Sciatic nerve (tissue), 2 donors: ENCODE measurements around the gene LTBP1. TPM values are rescaled to one million over a fixed set of nuclear protein-coding genes. Genes with fewer than 3 reads are reported as not detected.
"Not testable (repeated sequence)": the region's sequence is repeated elsewhere in the genome, so short reads cannot be mapped to it uniquely, and the experiment has no call there.

ENCODE experiments used
- ATAC-seq: fragments of 200-7000 bp; cut with Tn5 transposase; one replicate; pipeline ENCODE4 v1.9.1; 2020; ENCODE audit warnings: mild to moderate bottlenecking, moderate library complexity
- DNase-seq: peaks from one replicate; pipeline ENCODE4 v3.0.0-alpha.2; 2020; ENCODE audit warnings: low spot score
- intact Hi-C: fragments of 100-400 bp; cut with DNase I; formaldehyde crosslinking; loops from one replicate; pipeline ENCODE4 v1.14.2; 2022
- microRNA-seq: library from miRNA; unstranded; fragments of <30 nt; microRNA quantifications from one replicate; pipeline ENCODE4 v1.2.0, GENCODE V29; 2020
- total RNA-seq: library from RNA; stranded (reverse); fragmentation: NEBNext Ultra II Directional; extraction: Animal tissue kit (Norgen Biotek cat#: 25700); gene quantifications from one replicate; pipeline ENCODE4 v1.2.1, GENCODE V29; 2021
- donor health status: DM: no; HTN: no; CAD: no.
- donor health status: DM: no; HTN: no; CAD: no.

Gene LTBP1
- total RNA-seq, 1 donor from 2014 or later = 48.9 TPM

DNA sequence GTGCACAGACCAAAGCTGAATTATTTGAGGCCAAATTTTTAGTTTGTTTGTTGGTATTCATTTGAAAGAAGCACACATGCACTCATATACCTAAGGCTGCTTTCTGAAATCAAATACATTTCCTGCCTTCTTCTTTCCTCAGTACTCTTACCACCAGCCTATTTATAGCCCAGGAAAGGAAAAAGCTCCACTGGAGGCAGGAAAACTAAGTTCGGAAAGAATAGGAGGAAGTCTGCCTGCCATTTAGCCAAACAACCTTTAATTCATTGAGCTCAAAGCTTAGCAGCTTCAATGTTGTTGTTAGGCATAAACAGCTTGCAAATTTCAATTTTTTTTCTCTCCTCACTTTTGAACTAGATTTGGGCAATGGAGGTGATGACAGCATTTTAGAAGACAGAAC lies 489.3 kb downstream of the LTBP1 start:
- no peak for DNase-seq
- no peak for ATAC-seq
- intact Hi-C loops = no loop called here

DNA sequence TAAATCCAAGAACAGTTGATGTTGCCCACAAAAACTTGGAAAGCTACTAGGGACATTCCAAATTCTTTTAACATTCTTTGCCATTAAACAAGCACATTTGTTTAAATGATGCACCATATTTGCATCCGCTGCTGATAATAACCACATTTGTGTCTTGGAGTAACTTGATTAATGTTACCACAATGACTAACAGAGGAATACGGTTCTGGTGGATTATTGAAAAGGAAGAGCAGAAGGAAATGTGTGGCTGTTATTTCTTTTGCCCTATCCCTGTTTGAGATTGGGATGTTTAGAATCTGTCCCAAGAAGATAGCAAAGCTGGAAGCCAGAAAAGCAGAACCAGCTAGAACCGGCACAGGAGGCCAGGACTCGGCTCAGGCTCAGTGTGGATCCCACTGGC lies 490.5 kb downstream of the LTBP1 start:
- intact Hi-C loops = no loop called here
- ATAC-seq (no peak), DNase-seq (no peak)

DNA sequence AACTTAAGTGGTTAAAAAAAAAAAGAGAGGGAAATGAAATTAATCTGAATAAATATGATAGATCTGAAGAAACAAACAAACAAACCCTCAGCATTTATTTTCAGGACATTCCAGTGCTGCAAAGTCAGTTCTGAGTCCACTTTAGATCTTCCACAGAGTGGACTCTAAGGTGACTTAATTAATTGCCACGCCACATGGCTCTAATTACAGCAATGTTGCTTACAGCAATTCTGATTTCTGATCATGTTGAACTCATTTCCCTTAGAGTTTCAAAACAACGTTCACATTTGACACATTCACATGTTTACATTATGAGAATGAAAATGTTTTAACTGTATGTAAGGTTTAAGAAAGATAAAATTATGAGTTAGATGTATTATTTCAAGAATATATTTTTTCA lies 491.1 kb downstream of the LTBP1 start:
- DNase-seq (no peak), ATAC-seq (no peak)
- intact Hi-C loops = no loop called here

DNA sequence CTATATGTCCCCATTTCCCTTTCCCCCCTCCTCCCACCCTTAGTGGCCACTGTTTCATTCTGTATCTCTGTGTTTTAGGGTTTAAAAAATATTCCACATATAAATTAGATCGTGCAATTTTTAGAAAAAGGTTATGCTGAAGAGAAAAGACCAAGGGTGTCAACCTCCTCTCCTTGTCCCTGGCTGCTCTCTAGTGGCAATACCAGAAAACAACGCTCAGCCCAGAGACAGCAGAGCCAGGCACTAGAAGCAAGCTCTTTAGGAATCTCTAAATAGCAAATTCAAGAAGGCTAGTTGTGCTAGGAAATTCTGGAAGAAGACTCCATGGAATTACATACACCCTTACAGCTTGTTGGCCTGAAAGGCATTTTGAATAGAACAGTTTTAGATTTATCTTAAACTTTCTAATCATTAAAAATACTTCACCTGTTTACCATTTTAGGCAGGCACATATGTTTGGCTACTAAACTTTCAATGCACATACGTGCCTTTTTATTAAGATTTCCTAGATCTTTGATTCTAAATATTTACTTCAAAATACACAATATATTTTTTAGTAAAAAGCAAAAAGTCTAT lies 494.6 kb downstream of the LTBP1 start:
- intact Hi-C loops = no loop called here
- ATAC-seq = peak; percentile 90
- peak; percentile 73 for DNase-seq

DNA sequence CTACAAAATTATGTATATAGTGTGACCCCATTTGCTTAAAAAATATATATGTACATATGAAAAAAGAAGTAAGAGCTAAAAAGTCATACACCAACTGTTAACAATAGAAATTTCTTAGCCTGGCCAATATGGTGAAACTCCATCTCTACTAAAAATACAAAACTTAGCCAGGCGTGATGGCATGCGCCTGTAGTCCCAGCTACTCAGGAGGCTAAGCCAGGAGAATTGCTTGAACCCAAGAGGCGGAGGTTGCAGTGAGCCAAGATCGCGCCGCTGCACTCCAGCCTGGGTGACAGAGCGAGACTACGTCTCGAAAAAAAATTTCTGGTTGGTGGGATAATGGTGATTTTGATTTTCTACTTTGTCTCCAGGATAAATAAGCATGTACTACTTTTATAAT lies 495.3 kb downstream of the LTBP1 start:
- ATAC-seq, DNase-seq, intact Hi-C loops: not testable (repeated sequence)

DNA sequence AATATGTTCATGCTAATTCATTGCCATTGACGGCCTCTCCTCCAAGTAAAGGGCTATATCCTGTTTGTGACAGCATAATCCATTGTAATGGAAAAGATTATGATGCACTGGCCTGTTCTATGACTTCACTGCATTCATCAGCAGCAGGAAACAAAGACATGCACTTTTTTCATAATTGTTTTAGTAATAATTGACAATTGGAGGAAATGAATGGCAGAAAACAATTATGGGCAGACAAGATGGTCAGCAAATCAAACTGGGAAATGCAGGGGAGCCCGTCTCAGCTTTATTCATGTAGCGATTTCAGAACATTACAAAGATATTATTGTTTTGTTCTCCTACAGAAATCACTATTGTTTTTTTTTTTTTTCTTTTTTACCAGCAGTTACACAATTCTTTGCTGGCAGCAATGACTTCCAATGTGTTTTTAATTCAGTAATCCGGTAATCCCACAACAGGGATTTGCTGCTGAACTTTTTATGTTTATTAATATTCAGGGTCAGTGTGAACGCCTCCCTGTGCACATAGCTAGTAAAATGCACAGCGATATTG lies 495.9 kb downstream of the LTBP1 start:
- no peak for DNase-seq
- intact Hi-C loops = no loop called here
- peak; percentile 82 for ATAC-seq

DNA sequence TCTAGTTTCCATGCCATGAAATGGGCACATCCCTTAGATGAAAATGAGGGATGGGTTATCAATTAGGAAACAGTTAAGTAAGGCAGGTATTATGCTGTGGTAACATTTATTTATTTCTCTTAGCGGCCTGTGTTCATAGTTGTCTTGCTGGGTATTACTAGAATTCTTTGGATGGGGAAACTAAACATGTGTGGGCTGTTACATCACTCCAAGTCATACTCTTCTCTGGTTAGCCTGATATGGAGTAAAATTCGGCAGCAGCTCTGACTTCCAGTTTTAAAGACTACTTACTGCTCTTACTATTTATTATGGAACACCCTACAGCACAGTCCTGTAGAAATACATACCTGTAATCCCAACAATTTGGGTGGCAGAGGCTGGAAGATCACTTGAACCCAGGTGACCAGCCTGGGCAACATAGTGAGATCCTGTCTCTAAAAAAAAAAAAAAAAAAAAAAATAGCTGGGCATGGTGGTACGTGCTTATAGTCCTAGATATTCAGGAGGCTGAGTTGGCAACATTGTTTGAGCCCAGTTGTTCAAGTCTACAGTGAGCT lies 496.6 kb downstream of the LTBP1 start:
- DNase-seq (no peak), ATAC-seq (peak; percentile 77)
- intact Hi-C loops = no loop called here

DNA sequence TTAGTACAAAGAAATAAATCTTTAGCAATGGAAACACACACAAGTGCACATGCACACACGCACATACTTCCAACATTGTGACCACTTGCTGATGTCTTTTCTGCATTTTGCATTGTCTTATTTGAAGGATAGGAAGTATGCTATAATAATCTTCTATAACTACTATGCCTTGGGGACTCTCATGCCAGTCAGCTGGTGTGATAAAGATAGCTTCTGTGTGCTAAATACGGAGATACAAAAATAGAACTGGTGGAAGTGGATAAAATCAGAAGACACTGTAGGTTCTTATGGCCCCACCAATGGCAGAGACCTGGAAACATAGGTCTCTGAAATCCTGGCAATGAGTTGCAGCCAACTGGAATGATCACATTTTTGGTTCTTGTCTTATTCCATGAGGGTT lies 498.2 kb downstream of the LTBP1 start:
- intact Hi-C loops = no loop called here
- ATAC-seq (no peak), DNase-seq (no peak)

DNA sequence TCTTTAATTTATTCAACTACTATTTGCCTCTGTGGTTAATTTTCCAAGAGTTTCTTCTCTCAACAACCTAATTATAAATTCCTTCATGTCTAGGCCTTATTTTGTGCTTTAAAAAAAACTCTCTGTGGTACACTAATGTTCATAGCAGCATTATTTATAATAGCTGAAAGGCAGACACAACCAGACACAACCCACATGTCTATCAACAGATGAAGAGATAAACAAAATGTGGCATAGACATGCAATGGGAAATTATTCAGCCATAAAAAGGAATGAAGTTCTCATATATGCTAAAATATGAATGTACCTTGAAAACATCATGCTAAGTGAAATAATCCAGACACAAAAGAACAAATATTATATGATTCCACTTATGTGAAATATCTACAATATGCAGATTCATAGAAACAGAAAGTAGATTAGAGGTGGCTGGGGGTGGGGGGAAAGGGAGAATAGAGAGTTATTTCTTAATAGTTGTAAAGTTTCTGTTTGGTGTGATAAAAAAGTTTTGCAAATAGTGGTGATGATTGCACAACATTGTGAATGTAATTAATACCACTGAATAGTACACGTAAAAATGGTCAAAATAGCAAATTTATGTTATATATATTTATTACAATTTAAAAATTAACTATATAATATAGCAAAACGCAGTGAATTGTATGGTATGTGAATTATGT lies 501.6 kb downstream of the LTBP1 start:
- DNase-seq = no peak
- intact Hi-C loops = no loop called here
- no peak for ATAC-seq

Small RNA genes lying within 50 kb of the gene (microRNA-seq; reads per million reads assigned to microRNA genes)
- gene MIR4430 = not detected
